Activated T-cell treated with anti-CD3 and anti-CD28 coated beads for 48 hours (primary cell): ENCODE results near the gene NT5C.
"Not testable (repeated sequence)": the region's sequence is repeated elsewhere in the genome, so short reads cannot be mapped to it uniquely, and the experiment has no call there.

Source experiments
- DNase-seq: peaks from one replicate; pipeline ENCODE4 v3.0.0-alpha.2; 2020; ENCODE audit warnings: low read depth

NT5C gene

DNA sequence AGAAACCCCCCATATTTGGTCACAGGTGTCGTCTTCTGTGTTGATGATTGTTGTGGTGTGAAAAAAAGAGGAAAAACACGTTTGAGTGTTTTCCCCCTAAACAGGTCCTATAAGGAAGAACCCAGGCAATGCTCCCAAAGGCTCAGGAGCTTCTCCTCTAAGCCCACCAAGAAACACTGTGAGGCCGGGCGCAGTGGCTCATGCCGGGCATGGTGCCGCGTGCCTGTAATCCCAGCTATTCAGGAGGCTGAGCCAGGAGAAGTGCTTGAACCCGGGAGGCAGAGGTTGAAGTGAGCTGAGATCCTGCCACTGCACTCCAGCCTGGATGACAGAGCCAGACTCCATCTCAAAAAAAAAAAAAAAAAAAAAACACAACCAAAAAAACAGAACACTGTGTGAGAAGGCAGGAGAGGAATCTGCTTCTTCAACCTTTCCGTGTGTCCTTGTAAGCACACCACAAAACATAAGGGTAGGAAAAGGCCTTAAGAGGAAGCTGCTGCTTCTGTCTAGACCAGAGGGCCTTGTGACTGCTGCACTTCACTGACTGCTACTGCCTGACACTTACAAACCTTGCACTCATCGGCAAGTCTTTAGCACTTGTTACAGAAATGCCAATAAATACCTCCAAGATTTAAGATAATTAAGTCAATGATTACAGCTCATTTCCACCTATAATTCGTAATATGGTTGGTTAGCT is 13.4 kb upstream of the NT5C start:
- DNase-seq, result no peak

DNA sequence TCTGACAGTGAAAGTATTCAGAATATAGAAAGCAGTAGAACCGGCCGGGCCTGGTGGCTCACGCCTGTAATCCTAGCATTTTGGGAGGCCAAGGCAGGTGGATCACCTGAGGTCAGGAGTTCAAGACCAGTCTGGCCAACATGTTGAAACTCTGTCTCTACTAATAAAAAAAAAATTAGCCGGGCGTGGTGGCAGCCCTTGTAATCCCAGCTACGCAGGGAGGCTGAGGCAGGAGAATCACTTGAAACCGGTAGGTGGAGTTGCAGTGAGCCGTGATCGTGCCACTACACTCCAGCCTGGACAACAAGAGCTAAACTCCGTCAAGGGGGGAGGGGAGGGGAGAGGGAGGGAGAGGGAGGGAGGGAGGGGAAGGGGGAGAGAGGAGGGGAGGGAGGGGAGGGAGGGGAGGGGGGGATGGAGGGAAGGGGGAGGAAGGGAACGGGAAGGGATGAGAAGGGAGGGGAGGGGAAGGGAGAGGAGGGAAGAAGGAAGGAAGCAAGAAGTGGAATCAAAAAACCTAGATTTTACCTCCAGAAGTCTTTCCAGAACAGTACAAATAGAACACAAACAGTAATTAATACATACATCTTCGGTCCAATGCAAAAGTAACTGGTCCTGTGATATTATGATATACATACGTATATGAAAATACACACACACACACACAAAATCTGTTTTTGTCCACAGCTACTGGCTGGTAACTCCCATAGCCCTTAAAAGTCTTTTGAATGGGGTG is 10.9 kb upstream of the NT5C start:
- no peak for DNase-seq

DNA sequence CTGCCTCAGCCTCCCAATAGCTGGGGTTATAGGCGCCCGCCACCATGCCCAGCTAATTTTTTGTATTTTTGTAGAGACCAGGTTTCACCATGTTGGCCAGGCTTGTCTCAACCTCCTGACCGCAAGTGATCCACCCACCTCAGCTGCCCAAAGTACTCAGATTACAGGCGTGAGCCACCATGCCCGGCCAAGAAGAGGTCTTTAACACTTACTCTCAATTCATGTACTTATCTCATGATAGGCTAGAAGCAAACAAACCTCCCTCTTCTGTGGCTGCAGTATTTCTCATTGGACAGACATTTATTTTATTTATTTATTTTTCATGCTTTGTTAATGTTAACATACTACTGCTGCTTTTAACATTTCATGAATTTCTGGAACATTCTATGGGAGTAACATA is 7.0 kb upstream of the NT5C start:
- no peak for DNase-seq

DNA sequence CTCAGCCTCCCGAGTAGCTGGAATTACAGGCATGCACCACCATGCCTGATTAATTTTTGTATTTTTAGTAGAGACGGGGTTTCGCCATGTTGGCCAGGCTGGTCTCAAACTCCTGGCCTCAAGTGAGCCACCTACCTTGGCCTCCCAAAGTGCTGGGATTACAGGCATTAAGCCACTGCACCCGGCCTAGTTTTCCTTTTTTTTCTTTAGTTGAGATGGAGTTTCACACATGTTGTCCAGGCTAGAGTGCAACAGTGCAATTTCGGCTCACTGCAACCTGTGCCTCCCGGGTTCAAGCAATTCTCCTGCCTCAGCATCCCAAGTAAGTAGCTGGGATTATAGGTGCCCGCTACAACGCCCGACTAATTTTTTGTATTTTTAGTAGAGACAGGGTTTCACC is 6.2 kb upstream of the NT5C start:
- DNase-seq, result not testable (repeated sequence)

DNA sequence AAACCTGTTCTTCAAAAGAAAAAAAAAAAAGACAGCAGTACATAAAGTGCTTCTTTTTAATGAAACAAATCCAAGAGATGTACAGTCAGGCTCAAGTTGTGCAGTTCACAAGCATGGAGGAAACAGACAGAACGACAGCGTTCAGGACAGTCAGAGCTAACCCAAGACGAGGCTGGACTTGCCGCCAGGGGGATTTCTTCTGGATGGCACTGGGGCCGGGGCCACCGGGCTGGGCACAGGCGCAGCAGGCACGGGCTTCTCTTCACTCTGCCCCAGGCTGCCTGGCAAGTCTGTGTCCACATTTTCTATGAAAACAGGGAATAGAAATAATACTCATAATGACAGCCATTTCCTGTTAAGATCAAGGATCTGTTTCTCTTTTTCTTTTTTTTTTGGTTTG is 4.4 kb upstream of the NT5C start:
- no peak for DNase-seq

DNA sequence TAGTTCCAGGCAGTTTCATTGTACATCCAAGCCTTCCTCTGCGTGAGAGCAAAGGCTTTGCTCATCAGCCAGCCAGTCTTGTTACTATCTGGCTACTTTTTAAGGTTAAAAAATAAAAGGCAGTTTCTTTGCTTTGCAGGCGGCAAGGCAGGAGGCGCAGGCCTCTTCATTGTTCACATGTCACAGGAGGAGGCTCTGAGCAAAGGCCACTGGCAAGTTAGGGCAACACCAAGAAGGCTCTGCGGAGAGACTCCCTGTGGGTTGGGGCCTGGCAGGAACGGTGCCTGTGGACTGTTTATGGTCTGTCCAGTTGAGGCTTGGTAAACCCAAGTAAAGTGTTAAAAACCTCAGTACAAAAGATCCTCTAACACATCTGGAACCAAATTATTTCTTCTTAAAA is 3.9 kb upstream of the NT5C start:
- DNase-seq, result no peak

DNA sequence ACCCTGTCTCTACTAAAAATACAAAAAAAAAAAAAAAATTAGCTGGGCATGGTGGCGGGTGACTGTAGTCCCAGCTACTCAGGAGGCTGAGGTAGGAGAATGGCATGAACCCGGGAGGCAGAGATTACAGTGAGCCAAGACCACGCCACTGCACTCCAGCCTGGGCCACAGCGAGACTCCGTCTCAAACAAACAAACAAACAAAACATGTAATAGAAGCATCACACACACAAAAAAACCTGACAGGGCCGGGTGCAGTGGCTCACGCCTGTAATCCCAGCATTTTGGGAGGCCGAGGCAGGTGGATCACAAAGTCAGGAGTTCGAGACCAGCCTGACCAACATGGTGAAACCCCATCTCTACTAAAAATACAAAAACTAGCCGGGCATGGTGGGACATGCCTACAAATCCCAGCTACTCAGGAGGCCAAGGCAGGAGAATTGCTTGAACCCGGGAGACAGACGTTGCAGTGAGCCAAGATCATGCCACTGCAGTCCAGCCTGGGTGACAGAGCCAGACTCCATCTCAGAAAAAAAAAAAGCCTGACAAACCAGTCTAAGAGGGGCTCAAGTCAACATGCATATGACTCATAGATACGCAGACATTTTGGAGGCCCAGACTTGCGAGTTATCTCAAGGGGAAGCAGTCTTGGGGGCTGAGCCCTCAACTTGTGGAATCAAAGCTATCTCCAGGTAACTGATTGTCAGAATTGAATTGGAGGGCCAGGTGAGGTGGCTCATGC is 2.2 kb upstream of the NT5C start:
- DNase-seq, result not testable (repeated sequence)

DNA sequence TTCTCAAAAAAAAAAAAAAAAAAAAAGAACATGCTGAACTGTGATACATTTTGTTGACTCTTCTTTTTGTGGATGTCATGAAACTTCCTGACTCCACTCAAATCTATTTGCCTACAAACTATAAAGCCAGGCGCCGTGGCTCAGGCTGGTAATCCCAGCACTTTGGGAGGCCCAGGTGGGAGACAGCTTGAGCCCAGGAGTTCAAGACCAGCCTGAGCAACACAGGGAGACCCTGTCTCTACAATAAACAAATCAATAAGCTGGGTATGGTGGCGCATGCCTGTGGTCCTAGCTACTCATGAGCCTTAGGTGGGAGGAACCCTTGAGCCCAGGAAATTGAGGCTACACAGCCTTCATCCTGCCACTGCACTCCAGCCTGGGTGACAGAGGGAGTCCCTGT is 1.5 kb upstream of the NT5C start:
- DNase-seq, result no peak

DNA sequence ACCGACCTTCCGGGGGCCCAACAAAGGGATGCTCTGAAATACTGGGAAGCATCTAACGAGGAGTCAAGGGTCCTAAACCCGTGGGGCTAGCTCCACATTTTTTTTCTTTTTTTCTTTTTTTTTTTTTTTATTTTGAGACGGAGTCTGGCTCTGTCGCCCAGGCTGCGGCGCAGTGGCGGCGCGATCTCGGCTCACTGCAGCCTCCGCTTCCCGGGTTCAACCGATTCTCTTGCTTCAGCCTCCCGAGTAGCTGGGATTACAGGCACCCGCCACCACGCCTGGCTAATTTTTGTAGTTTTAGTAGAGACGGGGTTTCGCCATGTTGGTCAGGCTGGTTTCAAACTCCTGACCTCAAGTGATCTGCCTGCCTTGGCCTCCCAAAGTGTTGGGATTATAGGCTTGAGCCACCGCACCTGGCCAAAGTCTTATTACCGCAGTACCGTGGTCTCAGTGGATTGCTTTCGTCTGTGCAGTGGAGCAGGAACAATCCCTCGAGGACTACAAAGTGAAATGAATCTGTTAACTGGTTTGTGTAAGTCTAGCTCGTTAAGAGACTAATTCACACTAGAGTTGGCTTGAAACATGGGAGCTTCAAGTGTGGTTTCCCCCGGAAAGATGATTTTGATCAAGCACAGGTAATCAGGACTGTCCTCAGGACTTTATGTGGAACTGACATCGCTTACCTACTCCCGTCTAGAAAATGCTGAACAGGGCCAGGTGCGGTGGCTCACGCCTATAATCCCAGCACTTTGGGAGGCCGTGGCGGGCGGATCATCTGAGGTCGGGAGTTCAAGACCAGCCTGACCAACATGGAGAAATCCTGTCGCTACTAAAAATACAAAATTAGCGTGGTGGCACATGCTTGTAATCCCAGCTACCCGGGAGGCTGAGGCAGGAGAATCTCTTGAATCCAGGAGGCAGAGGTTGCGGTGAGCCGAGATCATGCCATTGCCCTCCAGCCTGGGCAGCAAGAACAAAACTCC is 767 bp upstream of the NT5C start:
- not testable (repeated sequence) for DNase-seq

DNA sequence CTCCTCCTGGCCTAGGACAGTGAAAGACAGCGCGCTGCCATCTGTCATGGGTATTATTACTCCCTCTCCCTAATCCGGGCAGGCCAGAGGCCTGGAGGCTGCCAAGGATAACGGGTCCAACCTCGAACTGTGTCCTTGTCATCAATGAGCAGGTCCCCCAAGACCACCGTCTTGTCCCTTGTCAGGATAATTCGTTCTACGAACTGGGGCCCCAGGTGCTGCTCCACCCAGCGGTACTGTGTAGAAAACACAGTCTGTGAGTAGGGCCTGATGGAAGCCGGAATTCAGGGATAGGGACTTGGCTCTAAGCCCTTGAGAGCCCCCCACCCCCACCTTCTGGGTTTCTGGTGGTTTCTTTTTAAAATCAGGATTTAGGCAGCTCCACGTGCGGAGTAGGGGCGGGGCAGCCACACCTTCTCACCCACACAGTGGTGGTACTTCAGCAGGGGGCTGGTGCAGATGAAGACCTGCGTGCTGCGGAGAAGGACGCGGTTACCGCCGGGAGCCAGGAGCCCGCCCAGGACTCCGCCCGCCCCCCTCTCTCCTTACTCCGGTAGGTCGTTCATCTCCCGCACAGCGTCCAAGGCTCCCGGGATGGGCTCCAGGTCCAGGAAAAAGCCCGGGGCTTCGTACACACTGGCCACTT is 787 bp downstream of the NT5C start:
- peak; percentile 43 for DNase-seq

DNA sequence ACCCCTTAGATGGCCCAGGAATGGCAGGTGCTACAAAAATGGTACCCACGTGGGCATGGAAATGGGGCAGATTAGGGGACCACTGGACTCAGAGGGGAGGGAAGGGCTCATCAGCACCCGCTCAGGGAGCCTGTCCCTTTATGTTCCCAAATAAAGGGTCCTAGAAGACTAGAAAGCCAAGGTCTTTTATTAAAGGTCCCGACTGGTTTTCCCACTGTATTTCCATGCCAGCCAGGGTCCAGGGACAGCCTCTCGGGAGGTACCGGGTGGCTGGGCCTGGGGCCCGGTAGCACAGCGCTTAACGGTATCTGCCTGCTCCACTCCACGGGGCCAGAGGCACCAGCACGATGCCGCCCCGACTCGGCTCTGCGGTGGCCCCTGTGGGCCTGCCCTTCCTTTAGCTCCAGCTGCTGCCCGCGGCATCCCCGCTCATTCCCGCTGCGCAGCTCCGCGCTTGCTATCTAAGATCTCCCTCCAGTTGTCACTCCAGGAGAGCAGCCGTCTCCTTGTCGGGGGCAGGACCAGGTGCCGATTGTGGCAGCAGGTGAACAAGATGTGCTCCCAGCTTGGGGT is 1.4 kb downstream of the NT5C start:
- no peak for DNase-seq

DNA sequence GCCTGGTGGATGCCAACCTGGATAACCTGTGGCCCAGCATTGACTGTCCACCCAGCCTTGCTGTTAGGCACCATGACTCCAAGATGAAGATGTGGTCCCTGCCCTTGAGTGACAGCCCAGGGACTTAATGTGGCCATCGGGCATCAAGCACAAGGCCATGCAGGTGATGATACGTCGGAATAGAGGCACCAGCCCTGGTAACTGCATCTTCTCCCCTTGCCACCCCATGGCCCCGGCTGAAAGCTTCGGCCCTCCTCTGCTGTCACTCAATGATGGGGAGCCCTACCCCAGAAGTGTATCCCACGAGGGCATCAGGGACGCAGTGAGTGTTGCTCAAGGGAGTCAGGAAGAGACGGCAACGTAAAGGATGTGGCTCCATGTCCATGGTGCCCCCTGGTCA is 2.0 kb downstream of the NT5C start:
- DNase-seq, result no peak

DNA sequence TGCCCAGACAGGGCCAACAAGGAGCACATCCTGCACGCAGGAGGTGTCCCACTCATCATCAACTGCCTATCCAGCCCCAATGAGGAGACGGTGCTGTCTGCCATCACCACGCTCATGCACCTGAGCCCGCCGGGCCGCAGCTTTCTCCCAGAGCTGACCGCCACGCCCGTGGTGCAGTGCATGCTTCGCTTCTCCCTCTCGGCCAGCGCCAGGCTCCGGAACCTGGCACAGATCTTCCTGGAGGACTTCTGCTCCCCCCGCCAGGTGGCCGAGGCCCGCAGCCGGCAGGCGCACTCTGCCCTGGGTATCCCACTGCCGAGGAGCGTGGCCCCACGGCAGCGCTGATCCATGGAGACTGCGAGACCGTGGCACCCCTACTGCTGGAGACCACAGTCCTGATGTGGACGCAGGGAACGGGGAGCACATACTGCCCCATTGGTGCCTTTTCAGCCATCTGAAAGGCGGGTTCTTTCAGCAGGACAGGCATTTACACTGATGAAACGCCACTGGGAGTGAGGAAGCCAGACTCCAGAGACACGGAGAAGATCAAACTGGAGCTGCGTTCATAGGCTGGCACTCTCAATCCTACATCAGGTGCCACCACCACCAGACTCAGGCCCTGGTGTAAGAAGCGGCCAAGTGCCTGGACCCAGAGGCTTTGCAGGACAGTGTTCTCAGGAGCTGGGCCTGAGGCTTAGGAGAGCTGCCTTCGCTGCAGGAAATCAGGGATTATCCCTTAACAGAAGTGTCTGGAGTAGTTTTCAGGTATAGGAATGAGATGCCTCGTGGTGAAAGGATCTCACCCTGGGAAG is 2.6 kb downstream of the NT5C start:
- DNase-seq, result no peak

DNA sequence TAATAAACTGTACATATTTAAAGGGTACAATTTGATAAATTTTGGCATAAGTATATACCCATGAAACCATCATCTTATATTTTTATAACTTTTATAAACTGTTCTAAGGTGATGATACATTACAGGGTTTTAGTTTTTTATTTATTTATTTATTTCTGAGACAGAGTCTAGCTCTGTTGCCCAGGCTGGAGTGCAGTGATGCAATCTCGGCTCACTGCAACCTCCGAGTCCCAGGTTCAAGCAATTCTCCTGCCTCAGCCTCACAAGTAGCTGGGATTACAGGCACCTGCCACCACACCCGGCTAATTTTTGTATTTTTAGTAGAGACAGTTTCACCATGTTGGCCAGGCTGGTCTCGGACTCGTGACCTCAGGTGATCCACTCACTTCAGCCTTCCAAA is 3.6 kb downstream of the NT5C start:
- not testable (repeated sequence) for DNase-seq

DNA sequence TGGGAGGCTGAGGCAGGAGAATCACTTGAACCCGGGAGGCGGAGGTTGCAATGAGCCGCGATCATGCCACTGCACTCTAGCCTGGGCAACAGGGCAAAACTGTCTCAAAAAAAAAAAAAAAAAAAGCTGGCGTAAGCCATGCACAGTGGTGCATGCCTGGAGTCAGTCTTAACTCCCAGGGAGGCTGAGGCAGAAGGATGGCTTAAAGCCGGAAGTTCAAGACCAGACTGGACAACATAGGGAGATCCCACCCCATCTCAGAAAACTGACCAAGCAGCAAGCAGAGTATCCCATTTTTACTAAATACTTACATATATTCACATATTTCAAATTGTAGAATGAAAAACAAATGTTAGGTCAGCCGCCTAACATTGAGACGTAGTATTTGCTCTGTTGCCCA is 4.6 kb downstream of the NT5C start:
- no peak for DNase-seq

DNA sequence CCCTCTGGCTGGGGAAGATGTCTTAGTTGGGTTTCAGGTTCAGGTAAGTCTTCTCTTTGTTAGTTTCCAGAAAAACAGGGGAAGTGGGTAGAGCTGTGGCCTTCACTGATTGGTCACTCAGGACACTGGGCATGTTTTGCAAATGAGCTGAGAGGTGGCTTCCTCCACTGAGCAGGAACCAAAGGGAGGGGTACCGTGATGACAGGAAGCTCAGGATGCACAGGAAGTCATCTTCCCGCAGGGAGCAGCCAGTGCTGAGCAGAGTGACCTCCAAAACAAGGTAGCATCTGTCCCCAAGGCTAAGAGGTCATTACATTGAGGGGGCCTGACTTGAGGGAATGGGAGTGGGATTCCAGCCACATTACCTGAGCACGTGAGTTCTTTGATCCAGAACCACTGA is 5.6 kb downstream of the NT5C start:
- DNase-seq, result no peak

DNA sequence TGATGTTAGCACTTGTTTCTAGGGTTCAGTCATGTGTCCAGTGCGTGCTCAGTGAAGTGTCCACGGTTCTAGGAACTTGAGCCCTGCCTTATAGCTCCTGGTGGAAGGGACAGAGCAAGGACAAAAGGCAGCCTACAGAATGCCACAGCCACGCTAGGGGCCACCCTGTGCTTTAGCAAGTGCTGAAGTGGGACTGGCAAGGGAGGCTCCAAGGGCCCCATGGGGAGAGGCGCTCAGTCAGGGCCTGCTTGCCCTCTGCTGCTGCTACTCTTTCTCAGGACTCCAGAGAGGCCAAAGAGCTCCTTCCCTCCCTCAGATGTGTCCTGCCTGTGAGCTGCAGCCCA is 6.8 kb downstream of the NT5C start:
- no peak for DNase-seq

DNA sequence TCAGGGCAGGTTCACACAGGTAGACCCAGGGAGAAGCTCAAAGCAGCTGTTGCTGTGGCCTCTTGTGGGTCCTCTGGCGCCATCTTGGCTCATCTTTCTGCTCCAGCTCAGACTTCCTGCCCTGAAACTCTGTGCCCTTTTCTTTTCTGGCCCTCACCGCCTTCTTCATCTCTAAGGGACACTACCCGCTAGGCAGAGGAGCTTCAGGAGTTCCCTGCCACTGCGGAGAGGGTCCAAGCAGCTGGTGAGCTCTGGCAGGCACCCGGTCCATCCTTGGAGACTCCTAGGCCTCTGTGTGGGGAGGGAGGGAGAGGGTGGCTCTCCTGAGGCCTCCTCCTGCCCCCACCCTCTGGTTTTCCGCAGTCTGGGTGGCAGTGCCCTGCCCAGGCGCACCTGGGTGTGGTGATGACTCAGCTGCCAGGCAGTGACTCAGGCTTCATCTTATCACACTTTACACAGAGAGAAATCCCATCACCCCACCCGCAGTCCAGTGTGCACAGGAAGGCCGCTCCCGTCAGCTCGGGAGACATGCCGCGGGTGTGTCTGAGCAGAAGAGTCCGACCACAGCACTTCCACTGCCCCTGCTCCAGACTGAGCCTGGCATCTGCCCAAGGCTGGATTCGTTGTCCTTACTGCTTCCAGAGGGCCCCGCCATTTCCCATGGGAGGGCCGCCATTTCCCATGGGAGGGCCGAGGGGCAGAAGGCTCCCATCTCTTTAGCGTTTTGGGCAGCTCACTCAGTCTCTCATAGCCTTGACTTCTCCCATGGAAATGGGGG is 7.3 kb downstream of the NT5C start:
- peak; percentile 49 for DNase-seq

DNA sequence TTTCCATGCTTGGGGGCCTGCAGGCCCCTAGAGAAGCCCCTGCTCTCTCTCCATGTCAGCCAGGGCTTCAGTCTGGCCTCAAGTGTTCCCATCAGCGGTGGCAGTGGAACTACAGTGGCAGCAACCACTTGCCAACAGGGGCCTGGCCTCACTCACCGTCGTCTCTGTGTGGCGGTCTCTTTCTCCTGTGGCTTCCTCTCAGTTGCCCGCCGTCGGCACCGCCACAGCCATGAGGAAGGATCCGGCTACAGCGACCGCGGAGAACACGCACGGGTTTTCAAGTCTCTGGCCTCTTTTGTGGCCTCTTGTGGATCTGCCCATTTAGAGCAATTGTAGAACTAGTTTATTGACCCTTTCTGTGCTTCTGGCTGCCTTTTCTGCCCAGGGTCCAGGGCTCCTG is 13.2 kb downstream of the NT5C start:
- no peak for DNase-seq

DNA sequence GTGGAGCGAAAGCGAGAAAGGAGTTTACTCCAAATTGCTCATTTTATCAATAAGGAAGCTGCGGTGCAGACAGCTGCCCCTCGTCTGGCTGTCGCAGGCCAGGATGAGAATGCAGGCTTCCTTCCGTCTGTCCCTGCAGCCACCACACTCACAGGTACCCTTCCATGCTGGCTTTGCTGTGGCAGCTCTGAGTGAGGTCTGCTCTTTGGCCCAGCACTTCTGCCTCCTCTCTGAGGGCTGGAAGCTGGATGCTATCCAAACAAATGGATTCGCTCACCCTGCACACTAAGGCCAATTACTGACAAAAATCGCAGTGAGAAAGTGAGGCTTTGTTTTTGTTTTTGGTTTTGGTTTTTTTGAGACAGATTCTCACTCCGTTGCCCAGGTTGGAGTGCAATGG is 14.8 kb downstream of the NT5C start:
- no peak for DNase-seq
